AG09319 (cell line): ENCODE measurements around the gene KIAA1586.

Experiments
- DNase-seq: peaks from one replicate; pipeline ENCODE4 v3.0.0-alpha.2; 2010; ENCODE audit warnings: low read depth; ENCODE audit errors: extremely low read depth
- TF ChIP-seq, protein P1 (sequence below): IDR thresholded peaks from 2 replicates; pipeline ENCODE4 v1.5.1; 2011; ENCODE audit warnings: low read depth, mild to moderate bottlenecking, inconsistent platforms, low read length, moderate library complexity

KIAA1586 gene

GRCh38 chr6:57017069-57017468 is 29.4 kb upstream of the KIAA1586 start:
- no peak for DNase-seq
- TF ChIP-seq, protein P1, sequence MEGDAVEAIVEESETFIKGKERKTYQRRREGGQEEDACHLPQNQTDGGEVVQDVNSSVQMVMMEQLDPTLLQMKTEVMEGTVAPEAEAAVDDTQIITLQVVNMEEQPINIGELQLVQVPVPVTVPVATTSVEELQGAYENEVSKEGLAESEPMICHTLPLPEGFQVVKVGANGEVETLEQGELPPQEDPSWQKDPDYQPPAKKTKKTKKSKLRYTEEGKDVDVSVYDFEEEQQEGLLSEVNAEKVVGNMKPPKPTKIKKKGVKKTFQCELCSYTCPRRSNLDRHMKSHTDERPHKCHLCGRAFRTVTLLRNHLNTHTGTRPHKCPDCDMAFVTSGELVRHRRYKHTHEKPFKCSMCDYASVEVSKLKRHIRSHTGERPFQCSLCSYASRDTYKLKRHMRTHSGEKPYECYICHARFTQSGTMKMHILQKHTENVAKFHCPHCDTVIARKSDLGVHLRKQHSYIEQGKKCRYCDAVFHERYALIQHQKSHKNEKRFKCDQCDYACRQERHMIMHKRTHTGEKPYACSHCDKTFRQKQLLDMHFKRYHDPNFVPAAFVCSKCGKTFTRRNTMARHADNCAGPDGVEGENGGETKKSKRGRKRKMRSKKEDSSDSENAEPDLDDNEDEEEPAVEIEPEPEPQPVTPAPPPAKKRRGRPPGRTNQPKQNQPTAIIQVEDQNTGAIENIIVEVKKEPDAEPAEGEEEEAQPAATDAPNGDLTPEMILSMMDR: no peak

DNA sequence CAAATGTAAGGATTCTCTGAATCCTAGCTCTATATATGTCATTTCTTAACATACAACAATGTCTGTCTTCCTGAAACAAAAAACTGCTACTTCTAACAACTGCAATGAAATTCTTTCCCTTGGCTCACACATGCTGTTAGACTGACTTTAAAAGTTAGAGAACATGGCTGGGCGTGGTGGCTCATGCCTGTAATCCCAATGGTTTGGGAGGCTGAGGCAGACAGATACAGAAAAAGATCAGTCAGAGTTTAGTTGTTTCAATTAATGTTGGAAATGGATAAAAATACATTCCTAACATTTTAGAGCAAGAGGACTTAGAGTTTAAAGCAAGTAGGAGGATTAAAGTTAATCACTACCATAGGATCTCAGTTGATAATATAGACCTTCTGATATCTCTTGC is 28.7 kb upstream of the KIAA1586 start:
- TF ChIP-seq, protein P1: no peak
- DNase-seq: no peak

- no peak for DNase-seq
- TF ChIP-seq, protein P1: no peak
These were observed 27.1 kb upstream of the KIAA1586 start for GRCh38 chr6:57019434-57019833.

- DNase-seq: peak; percentile 22
- TF ChIP-seq, protein P1: peak; percentile 34
These were observed 25.3 kb upstream of the KIAA1586 start for GRCh38 chr6:57021086-57021720.

DNA sequence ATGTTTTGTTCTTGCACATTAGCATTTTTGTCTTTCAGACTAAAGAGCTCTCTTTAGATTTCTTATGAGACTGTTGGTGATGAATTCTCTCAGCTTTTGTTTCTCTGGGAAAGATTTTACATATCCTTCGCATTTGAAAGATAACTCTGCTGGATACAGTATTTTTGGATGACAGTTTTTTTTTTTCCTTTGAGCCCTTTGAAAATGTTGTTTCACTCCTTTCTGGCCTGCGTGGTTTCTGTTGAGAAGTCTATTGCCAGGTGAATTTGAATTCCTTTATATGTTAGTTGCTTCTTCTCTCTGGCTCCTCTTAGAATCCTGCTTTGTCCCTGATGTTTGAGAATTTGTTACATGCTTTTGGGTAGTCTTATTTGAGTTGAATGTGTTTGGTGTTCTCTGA is 22.2 kb upstream of the KIAA1586 start:
- DNase-seq: no peak
- TF ChIP-seq, protein P1: no peak

DNA sequence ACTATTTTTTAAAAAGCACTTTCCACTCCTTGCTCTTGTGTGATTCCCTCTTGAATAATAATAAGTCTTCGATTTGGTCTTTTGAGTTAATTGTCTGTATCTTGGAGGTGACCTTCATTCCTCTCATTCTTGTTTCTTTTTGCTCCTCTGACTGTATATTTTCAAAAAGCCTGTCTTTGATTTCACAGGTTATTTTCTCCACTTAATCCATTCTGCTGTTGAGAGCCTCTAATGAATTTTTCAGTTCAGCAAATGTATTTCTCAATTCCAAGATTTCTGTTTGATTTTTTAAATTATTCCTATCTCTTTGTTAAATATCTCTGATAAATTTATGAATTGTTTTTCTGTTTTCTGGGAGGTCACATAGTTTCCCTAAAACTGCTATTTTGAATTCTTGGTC is 21.7 kb upstream of the KIAA1586 start:
- TF ChIP-seq, protein P1: no peak
- no peak for DNase-seq

DNA sequence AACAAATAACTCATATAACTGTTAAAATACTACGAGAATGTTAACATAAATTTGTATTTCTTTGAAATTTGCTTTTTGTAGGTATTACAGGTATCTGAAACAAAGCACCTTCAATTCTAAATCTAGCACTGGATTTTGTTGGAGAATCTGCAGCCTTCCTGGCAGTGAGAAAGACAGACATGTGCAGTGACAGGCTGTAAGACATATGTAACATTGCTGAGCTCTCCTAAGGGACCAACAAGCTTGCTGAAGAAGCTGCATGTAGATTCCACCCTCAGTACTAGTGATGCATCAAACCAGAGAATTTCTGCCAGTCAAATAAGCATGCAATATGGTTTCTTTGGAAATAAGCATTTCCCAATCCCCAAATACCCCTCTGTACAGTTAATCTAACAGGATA is 20.5 kb upstream of the KIAA1586 start:
- TF ChIP-seq, protein P1: no peak
- no peak for DNase-seq
